Activated naive CD4-positive, alpha-beta T cell treated with anti-CD3 and anti-CD28 coated beads, Interleukin-2, amount 10 ng/mL, durations not matched to agents 7 days and 5 days (primary cell): ENCODE results near the gene CCDC112.
"Not testable (repeated sequence)": the region's sequence is repeated elsewhere in the genome, so short reads cannot be mapped to it uniquely, and the experiment has no call there.

ENCODE experiments used
- CTCF ChIA-PET: fragments of 350-600 bp; sonication (Branson Sonifier 250); formaldehyde crosslinking; loops from one replicate; lab custom pipeline; 2021; ENCODE audit warnings: antibody characterized with exemption; lab: Charles Lee
- DNase-seq: peaks from one replicate; pipeline ENCODE4 v3.0.0-alpha.2; 2020
- H3K27ac Mint-ChIP-seq: one replicate; pipeline ENCODE4 v1.8.0; 2021; ENCODE audit warnings: mild to moderate bottlenecking, moderate library complexity, mixed read lengths
- H3K27me3 Mint-ChIP-seq: one replicate; pipeline ENCODE4 v1.8.0; 2021; ENCODE audit warnings: mild to moderate bottlenecking, mixed read lengths
- H3K36me3 Mint-ChIP-seq: one replicate; pipeline ENCODE4 v1.8.0; 2021; ENCODE audit warnings: mixed read lengths
- H3K4me1 Mint-ChIP-seq: one replicate; pipeline ENCODE4 v1.8.0; 2021; ENCODE audit warnings: mixed read lengths
- H3K4me3 Mint-ChIP-seq: one replicate; pipeline ENCODE4 v1.8.0; 2021; ENCODE audit warnings: mild to moderate bottlenecking, moderate library complexity, mixed read lengths
- H3K9me3 Mint-ChIP-seq: one replicate; pipeline ENCODE4 v1.8.0; 2021; ENCODE audit warnings: mixed read lengths

CCDC112 gene

DNA sequence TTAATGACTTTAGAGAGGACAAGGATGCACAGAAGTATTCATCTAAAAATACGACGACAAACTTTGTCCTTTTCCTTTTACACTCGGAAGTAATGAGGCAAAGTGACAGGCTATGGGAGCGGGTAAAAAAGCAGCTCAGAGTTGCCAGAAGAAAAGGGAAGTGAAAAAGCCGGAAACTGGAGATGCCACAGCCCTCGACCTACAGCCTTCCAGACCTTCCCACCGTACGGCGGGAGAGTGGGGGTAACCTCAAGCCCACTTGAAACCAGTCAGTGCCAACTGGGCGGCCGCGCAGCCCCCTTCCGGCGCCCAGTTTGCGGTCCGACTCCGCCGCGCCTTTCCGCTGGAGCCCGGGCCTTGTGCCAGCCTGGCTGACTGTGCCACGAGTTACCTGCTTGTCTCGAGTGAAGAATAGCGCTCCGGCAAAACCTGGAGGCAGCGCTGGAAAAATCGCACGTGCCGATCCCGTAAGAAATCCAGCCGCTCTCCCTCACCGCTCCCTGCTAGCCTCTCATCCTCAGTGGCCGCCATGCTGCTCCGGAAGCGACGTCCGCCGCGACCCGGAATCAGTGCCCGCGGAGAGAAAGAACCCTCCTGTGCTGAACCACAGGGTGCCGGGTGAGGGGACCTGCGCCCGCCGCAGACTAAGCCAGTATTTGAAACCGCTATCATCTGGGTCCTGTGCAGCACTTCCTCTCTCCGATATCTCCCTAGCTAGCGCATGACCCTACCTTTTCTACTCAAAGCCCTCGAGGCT, 34.0 kb downstream of the CCDC112 start, which contains the start of gene PGGT1B:
TSS of gene PGGT1B (minus strand) at position 557 of the 757 bp plus-strand sequence. CDS start at position 531, 26 bp downstream.
- Mint-ChIP-seq H3K36me3 (peaks cover 12% of the 10 kb centered on the region), H3K27ac (peak within 1 kb of the TSS; percentile 93), H3K4me3 (peak within 1 kb of the TSS; percentile 78), H3K4me1 (peaks cover 34% of the 10 kb centered on the region), H3K27me3 (no peaks in the 10 kb centered on the region), H3K9me3 (no peaks in the 10 kb centered on the region)
- CTCF ChIA-PET = no interaction called here
- DNase-seq = peak; percentile 82

DNA sequence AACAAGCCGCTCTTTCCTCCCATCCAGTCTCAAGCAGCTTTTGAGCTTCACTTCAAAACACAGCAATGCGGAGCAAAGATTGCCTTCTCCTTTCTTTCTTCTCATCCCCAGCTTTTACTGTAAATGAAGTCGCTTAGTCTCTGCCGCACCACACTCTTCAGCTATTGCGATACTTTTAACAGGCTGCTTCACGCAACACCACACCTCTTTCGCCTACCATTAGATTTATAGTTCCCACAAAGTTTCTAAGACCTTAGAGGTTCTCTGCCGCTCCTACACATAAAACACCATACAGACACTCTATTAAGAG, 34.5 kb downstream of the CCDC112 start:
- Mint-ChIP-seq H3K4me3 (peak overlapping the region; percentile 78), H3K36me3 (peaks cover 12% of the 10 kb centered on the region), H3K27me3 (no peaks in the 10 kb centered on the region), H3K4me1 (peaks cover 34% of the 10 kb centered on the region), H3K9me3 (no peaks in the 10 kb centered on the region), H3K27ac (peak overlapping the region; percentile 93)
- CTCF ChIA-PET = interaction anchor here (1.1 kb wide), 1 partner anchor 15 kb away, joined by 3 read pairs; no protein-coding TSS in a partner anchor
- DNase-seq = no peak

DNA sequence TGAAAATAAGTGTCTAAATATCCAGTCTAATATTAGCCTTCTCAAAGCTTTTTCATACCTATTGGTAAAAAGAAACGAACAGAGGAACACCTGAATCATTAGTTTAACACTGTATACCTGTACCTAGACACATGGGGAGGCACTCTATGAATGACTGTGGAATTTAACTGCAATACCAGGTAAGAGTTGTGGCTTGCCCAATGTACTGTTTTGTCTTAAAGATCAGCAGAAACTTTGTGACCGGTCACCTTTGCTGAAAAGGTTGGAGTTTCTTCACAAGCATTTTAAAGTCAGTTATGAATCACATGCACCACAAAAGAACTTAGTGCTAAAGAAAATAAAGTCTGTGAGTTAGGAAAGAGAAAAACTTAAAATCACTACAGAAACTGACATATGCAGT, 36.2 kb downstream of the CCDC112 start:
- Mint-ChIP-seq H3K27me3 (no peaks in the 10 kb centered on the region), H3K36me3 (peaks cover 18% of the 10 kb centered on the region), H3K4me1 (peaks cover 34% of the 10 kb centered on the region), H3K27ac (no peak overlapping the region), H3K4me3 (no peak overlapping the region), H3K9me3 (no peaks in the 10 kb centered on the region)
- DNase-seq = no peak
- CTCF ChIA-PET = no interaction called here

- Mint-ChIP-seq H3K4me1 (peaks cover 29% of the 10 kb centered on the region), H3K9me3 (no peaks in the 10 kb centered on the region), H3K36me3 (peaks cover 14% of the 10 kb centered on the region), H3K27me3 (no peaks in the 10 kb centered on the region), H3K27ac (no peak overlapping the region), H3K4me3 (no peak overlapping the region)
- DNase-seq = no peak
- CTCF ChIA-PET = interaction anchor here (1.2 kb wide), 1 partner anchor 11 kb away, joined by 4 read pairs; no protein-coding TSS in a partner anchor
Observed at GRCh38 chr5:115257981-115258380, 38.5 kb downstream of the CCDC112 start.

DNA sequence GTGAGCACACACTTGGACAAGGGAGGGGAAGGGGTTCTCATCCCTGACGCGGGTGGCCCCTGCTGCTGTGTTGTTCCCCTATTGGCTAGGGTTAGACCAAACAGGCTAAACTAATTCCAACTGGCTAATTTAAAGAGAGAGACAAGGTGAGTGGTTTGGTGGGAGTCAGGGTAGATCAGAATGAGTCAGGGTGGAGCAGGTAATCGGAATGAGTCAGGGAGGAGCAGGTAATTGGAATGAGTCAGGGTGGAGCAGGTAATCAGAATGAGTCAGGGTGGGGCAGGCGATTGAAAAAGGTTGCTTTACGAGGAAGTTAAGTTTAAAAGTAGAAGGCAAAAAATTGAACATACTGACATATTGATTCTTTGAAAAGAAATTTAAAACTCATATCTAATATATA, 47.1 kb downstream of the CCDC112 start:
- H3K4me1 Mint-ChIP-seq, H3K27ac Mint-ChIP-seq, H3K36me3 Mint-ChIP-seq, H3K27me3 Mint-ChIP-seq, CTCF ChIA-PET, H3K9me3 Mint-ChIP-seq, H3K4me3 Mint-ChIP-seq, DNase-seq: not testable (repeated sequence)

DNA sequence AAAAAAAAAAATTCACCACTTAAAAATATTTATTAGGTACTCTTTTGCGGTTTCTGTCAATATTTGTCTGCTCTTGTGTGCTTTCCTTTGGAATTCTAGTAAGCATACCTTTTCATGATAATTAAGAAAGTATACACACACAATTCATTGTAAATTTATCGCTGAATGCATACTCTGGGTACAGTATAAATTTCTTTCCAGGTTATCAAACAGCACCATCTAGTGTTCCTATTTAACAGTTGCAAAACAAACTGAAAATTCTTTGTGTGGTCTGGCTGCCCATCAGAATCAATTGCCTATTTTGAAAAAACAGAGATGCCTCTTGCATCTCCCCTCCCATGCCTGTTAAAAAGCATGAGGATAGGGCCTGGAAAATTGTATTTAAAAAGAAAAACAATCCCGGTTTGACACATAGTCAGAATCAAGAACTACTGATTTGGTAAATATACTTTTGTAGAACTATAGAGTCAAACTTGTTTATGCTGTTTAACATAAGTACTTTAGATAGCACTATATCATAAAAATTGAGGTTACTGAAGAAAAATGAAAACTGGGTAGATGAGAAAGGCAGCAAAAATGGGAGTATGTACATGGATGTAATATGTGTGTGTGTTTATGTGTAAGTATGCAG, 50.0 kb downstream of the CCDC112 start:
- Mint-ChIP-seq H3K9me3 (no peaks in the 10 kb centered on the region), H3K36me3 (peaks cover 7% of the 10 kb centered on the region), H3K4me3 (no peak overlapping the region), H3K27ac (no peak overlapping the region), H3K27me3 (no peaks in the 10 kb centered on the region), H3K4me1 (peaks cover 3% of the 10 kb centered on the region)
- no peak for DNase-seq
- CTCF ChIA-PET = interaction anchor here (0.8 to 5.6 kb wide), 4 partner anchors 12 to 149 kb away, joined by 3 to 50 read pairs (median 4); no protein-coding TSS in a partner anchor

DNA sequence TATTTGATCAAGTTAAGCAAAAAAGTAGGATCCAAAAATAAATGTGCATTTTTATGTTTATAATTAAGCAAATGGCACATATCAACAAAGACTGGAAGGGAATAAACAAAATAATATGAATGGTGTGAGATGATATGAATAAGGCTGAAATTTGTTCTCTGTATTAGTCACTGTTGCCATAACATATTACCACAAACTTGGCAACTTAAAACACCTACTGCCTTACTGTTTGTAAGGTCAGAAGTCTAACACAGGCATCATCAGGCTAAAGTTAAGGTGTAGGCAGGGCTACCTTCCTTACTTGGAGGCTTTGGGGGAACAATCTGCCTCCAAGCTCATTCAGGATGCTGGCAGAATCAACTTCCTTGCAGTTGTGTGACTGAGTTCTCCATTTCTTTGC, 53.0 kb downstream of the CCDC112 start:
- Mint-ChIP-seq H3K4me1 (no peaks in the 10 kb centered on the region), H3K36me3 (peaks cover 13% of the 10 kb centered on the region), H3K4me3 (no peak overlapping the region), H3K9me3 (no peaks in the 10 kb centered on the region), H3K27ac (no peak overlapping the region), H3K27me3 (no peaks in the 10 kb centered on the region)
- DNase-seq = no peak
- CTCF ChIA-PET = interaction anchor here (0.6 to 5.6 kb wide), 2 partner anchors 47 to 146 kb away, joined by 3 to 50 read pairs; no protein-coding TSS in a partner anchor

- no peaks in the 10 kb centered on the region for H3K4me1 Mint-ChIP-seq
- no peak overlapping the region for H3K4me3 Mint-ChIP-seq
- H3K36me3 Mint-ChIP-seq = peaks cover 17% of the 10 kb centered on the region
- H3K27me3 Mint-ChIP-seq = no peaks in the 10 kb centered on the region
- no peak overlapping the region for H3K27ac Mint-ChIP-seq
- CTCF ChIA-PET = interaction anchor here (0.9 to 1.4 kb wide), 2 partner anchors 144 to 145 kb away, joined by 3 read pairs; no protein-coding TSS in a partner anchor
- no peak for DNase-seq
- H3K9me3 Mint-ChIP-seq = no peaks in the 10 kb centered on the region
Observed at GRCh38 chr5:115241881-115242642, 54.4 kb downstream of the CCDC112 start.

DNA sequence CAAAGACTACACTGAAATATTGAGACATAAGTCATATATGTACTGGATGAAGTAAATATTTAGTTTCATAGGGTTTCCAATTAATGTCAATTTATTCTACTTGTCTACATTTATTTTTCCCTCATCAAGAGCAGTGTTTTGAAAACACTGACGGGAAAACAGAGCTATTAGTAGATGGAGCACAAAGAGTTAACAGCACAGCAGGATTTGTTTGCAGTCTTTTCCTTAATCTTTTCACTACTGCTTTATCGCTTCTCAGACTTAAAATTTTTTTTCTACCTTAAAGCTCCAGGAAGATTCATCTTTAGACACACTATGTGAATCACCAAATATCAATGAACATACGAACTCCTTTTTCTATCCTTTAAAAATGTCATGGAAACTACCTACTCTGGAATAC, 59.4 kb downstream of the CCDC112 start:
- no peaks in the 10 kb centered on the region for H3K27me3 Mint-ChIP-seq
- H3K36me3 Mint-ChIP-seq = peaks cover 24% of the 10 kb centered on the region
- H3K9me3 Mint-ChIP-seq = no peaks in the 10 kb centered on the region
- no peaks in the 10 kb centered on the region for H3K4me1 Mint-ChIP-seq
- no peak overlapping the region for H3K4me3 Mint-ChIP-seq
- CTCF ChIA-PET = no interaction called here
- H3K27ac Mint-ChIP-seq = no peak overlapping the region
- DNase-seq = no peak

DNA sequence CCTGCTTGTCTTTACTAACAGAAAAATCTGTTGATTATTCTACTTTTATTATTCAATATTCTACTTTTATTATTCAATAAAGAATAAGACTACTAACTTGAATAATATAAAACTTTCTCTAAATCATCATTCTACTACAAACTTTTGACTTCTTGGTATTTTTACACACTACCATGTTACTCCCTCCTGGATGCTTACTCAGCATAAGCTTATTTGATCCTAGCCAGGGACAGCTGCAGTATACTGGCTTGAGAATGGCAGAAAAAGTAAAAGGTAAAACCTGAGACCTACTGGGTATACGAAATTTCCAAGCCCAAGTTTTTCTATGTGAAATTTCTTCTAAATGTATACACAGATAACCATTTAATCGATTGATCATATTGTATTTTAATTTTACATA, 59.9 kb downstream of the CCDC112 start:
- DNase-seq = no peak
- CTCF ChIA-PET = no interaction called here
- Mint-ChIP-seq H3K4me1 (no peaks in the 10 kb centered on the region), H3K4me3 (no peak overlapping the region), H3K36me3 (peaks cover 24% of the 10 kb centered on the region), H3K9me3 (no peaks in the 10 kb centered on the region), H3K27ac (no peak overlapping the region), H3K27me3 (no peaks in the 10 kb centered on the region)

DNA sequence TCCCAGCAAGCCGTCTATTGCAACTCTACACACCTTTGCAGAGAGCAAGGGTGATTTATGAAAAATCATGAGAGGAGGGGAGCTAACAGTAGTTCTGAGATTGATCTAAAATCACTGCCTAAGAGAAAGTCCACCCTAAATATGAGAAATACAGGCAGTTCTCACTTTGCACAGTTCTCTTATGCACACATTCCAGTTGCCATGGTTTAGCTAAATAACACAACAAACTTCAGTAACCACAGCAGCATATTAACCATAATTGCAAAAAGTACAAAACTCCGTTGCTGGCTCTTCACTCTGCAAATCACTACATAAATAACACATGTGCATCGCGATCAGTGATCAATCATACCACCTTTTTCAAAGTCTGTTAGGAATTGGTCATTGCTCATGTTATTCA, 64.9 kb downstream of the CCDC112 start:
- no peaks in the 10 kb centered on the region for H3K4me1 Mint-ChIP-seq
- no peak overlapping the region for H3K4me3 Mint-ChIP-seq
- DNase-seq = no peak
- no peaks in the 10 kb centered on the region for H3K27me3 Mint-ChIP-seq
- H3K27ac Mint-ChIP-seq = no peak overlapping the region
- no peaks in the 10 kb centered on the region for H3K9me3 Mint-ChIP-seq
- peaks cover 31% of the 10 kb centered on the region for H3K36me3 Mint-ChIP-seq
- CTCF ChIA-PET = interaction anchor here (1.3 kb wide), 1 partner anchor 33 kb away, joined by 5 read pairs; no protein-coding TSS in a partner anchor

GRCh38 chr5:115229606-115230005, 66.8 kb downstream of the CCDC112 start:
- no peak overlapping the region for H3K27ac Mint-ChIP-seq
- H3K36me3 Mint-ChIP-seq = peaks cover 28% of the 10 kb centered on the region
- H3K4me1 Mint-ChIP-seq = no peaks in the 10 kb centered on the region
- H3K27me3 Mint-ChIP-seq = no peaks in the 10 kb centered on the region
- H3K4me3 Mint-ChIP-seq = no peak overlapping the region
- DNase-seq = no peak
- H3K9me3 Mint-ChIP-seq = no peaks in the 10 kb centered on the region
- CTCF ChIA-PET = no interaction called here

DNA sequence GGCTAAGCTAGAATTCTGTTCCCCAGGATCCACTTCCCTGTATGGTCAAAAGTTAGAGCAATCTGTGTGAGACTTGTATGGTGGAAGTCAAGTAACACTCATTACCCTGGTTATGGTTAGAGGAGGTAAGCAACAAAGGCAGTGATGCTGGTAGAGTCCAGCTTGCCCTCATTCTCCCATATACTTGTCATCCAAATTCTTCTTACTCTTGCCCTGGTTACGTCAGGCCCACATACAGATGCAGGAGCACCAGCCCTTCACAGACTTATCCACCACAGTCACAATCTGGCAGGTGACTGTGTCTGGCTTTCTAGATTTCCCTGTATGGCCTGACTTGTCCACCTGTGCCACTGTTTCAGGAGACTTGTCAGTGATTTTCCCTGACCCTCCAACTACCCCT, 69.2 kb downstream of the CCDC112 start:
- CTCF ChIA-PET = no interaction called here
- peaks cover 30% of the 10 kb centered on the region for H3K36me3 Mint-ChIP-seq
- no peaks in the 10 kb centered on the region for H3K27me3 Mint-ChIP-seq
- H3K9me3 Mint-ChIP-seq = no peaks in the 10 kb centered on the region
- no peak overlapping the region for H3K27ac Mint-ChIP-seq
- no peak for DNase-seq
- H3K4me3 Mint-ChIP-seq = no peak overlapping the region
- no peaks in the 10 kb centered on the region for H3K4me1 Mint-ChIP-seq
